NCI-H460 (cell line): ENCODE data around the gene AFF4. TPM values are rescaled to one million over a fixed set of nuclear protein-coding genes. Genes with fewer than 3 reads are reported as not detected.

Source experiments
- DNase-seq: peaks from one replicate; pipeline ENCODE4 v3.0.0-alpha.2; 2016; ENCODE audit warnings: low read depth; ENCODE audit errors: extremely low read depth
- total RNA-seq: library from RNA; depleted of rRNA; stranded (reverse); fragments of >200 nt; shearing (Covaris generic); gene quantifications from 2 replicates; pipeline ENCODE4 v1.2.3, GENCODE V29; 2014

The AFF4 gene
- total RNA-seq, 1 experiment from 2014 or later: 44.7 TPM

- no peak for DNase-seq
Measured at GRCh38 chr5:132890817-132891216, 72.6 kb downstream of the AFF4 start.

- DNase-seq: no peak
Measured at GRCh38 chr5:132889501-132889900, 73.9 kb downstream of the AFF4 start.

GRCh38 chr5:132887283-132887682 lies 76.2 kb downstream of the AFF4 start:
- DNase-seq: no peak

- no peak for DNase-seq
Measured at GRCh38 chr5:132886064-132886823, 77.2 kb downstream of the AFF4 start.

- DNase-seq: no peak
Measured at GRCh38 chr5:132884548-132884947, 78.9 kb downstream of the AFF4 start.

- DNase-seq: peak; percentile 59
Measured at GRCh38 chr5:132883261-132883834, 80.1 kb downstream of the AFF4 start.

- DNase-seq: no peak
Measured at GRCh38 chr5:132877938-132878337, 85.5 kb downstream of the AFF4 start.

GRCh38 chr5:132877466-132877865 lies 86.0 kb downstream of the AFF4 start:
- no peak for DNase-seq

- DNase-seq: no peak
Measured at GRCh38 chr5:132876020-132876759, 87.2 kb downstream of the AFF4 start.

GRCh38 chr5:132873930-132874271 lies 89.5 kb downstream of the AFF4 start:
- DNase-seq: no peak

GRCh38 chr5:132873119-132873929 lies 90.1 kb downstream of the AFF4 start, which contains the start of gene LEAP2:
Gene LEAP2, plus strand, starts transcription at chr5:132873668. Its CDS starts 27 bp downstream, at chr5:132873695.
- DNase-seq: no peak

- no peak for DNase-seq
Measured at GRCh38 chr5:132872788-132873118, 90.7 kb downstream of the AFF4 start.

- DNase-seq: no peak
Measured at GRCh38 chr5:132871459-132872284, 91.8 kb downstream of the AFF4 start.

GRCh38 chr5:132870801-132871200 lies 92.6 kb downstream of the AFF4 start:
- no peak for DNase-seq

- DNase-seq: no peak
Measured at GRCh38 chr5:132868754-132869153, 94.7 kb downstream of the AFF4 start.

- DNase-seq: no peak
Measured at GRCh38 chr5:132867046-132867451, 96.4 kb downstream of the AFF4 start.

- DNase-seq: peak; percentile 99
Measured at GRCh38 chr5:132866342-132867045, 96.9 kb downstream of the AFF4 start, which contains the start of the genes GDF9 and UQCRQ. Gene GDF9, minus strand, starts transcription at chr5:132866469. Its CDS starts 1,936 bp downstream, at chr5:132864533. Gene UQCRQ, plus strand, starts transcription at chr5:132866642. Its CDS starts 240 bp downstream, at chr5:132866882.

- DNase-seq: no peak
Measured at GRCh38 chr5:132865668-132866341, 97.6 kb downstream of the AFF4 start.

- no peak for DNase-seq
Measured at GRCh38 chr5:132860742-132861141, 102.7 kb downstream of the AFF4 start.
